VCaP (cell line): ENCODE data around the gene CHIC2.
"Not testable (repeated sequence)": the region's sequence is repeated elsewhere in the genome, so short reads cannot be mapped to it uniquely, and the experiment has no call there.

Experiments
- H3K27ac ChIP-seq: fragments of 450-650 bp; 2 replicates; pipeline ENCODE4 v1.5.1; 2017
- TF ChIP-seq, protein P1 (sequence below): fragments of 450-650 bp; conservative IDR thresholded peaks from 2 replicates; pipeline ENCODE4 v1.5.1; 2017; ENCODE audit warnings: mild to moderate bottlenecking, moderate library complexity

Gene CHIC2

DNA sequence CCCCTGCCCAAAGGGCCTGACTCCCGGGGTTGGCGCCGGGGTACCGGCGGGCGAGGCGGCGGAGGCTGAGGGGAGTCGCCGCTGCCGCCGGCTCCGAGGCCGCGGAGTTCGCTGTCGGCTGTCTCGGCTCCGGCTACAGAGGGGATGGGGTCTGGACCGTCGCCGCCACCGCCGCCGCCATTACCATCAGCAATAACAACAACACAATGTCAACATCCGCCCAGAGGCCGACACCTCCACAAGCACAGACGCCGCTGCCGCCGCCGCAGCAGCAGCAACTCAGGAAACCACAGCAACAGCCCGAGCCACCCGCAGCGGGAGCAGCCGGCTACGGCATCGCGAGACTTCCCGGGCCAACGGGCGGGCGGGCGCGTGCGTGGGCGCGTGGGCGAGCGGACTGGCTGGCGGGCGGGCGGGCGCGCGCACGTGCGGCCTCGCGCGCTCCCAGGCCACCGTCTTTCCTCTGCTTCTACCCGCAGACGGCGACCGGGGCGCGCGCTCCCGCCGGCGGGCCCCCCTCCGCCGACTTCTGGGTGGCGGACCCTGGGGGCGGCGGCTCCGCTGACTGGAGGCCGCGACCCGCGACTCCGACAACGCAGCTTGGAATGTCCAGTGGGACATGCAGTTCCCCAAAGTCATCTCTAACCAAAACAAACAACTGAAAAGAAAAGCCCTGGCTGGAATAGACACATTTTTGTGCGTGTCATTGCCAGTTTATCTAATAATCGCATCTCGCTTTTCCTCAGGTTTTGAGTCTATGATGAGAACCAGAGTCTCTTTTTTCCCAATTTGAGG is at the start of gene CHIC2:
Gene CHIC2 (minus strand): TSS at position 289 of the 795 bp plus-strand sequence. CDS start 305 bp downstream, outside the sequence.
- TF ChIP-seq, protein P1, sequence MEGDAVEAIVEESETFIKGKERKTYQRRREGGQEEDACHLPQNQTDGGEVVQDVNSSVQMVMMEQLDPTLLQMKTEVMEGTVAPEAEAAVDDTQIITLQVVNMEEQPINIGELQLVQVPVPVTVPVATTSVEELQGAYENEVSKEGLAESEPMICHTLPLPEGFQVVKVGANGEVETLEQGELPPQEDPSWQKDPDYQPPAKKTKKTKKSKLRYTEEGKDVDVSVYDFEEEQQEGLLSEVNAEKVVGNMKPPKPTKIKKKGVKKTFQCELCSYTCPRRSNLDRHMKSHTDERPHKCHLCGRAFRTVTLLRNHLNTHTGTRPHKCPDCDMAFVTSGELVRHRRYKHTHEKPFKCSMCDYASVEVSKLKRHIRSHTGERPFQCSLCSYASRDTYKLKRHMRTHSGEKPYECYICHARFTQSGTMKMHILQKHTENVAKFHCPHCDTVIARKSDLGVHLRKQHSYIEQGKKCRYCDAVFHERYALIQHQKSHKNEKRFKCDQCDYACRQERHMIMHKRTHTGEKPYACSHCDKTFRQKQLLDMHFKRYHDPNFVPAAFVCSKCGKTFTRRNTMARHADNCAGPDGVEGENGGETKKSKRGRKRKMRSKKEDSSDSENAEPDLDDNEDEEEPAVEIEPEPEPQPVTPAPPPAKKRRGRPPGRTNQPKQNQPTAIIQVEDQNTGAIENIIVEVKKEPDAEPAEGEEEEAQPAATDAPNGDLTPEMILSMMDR = no peak
- H3K27ac ChIP-seq = peak within 1 kb of the TSS; percentile 96

DNA sequence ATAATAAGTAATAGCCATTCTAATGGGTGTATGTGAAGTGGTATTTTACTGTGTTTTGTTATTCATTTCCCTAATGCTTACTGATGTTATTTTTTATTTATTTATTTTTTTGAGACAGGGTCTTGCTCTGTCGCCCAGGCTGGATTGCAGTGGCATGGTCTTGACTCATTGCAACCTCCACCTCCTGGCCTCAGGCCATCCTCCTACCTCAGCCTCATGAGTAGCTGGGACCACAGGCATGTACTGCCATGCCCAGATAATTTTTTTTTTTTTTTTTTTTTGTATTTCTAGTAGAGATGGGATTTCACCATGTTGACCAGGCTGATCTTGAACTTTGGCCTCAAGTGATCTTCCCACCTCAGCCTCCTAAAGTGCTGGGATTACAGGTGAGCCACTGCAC is 48.8 kb upstream of the CHIC2 start:
- not testable (repeated sequence) for H3K27ac ChIP-seq

DNA sequence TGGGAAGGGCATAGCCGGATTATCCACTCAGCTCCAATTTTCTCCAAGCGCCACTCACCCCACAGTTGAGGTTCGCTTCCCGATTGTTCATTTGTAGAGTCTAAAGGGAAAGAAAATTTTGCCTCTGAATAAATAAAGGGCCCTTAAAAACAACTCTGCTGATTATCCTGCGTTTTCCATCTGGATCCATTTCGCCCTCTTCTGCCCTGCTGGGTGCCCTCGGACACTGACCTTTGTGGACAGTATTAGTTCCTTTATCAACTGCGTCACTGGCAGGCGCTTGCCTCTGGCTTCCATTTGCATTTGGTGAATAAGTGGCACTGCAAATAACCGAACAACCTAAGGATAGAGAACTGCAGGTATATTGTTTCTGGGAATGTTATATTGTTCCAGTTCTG is 45.6 kb upstream of the CHIC2 start:
- TF ChIP-seq, protein P1 = no peak
- H3K27ac ChIP-seq = no peak overlapping the region

DNA sequence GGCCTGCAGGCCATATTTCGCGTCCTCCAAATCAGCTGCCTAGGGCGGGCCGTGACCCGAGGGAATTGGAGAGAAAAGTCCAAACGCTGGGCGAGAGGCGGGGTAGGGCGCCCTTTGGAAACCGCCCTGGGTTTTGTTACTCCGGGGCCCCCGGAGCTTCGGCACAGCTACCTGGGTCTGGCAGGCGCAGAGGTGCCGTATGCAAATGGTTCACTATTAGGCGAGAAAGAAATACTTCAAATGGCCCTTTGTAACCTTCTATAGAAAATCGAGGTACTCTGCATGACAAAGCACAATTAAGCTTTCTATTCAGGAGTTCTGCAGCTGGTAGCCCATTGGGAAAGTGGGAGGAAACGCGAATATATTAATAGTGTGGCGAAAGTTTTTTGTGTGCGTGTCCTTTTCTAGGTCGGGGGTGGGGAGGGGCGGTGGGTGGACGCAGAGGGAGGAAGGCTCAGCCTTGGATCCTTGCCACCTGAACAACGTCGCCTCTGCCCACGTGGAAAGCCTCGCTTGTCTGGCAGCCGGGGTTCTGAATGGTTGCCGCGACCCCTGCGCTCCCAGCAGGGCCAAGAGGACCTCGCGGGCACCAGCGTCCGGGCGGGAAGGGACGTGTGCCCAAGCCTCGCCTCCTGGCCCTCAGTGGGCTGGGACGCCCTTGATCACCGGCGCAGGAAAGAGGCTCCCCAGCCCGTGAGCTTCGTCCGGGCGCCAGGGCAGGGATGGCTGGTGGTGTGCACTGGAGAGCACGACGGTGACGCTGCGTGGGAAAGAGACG is 45.0 kb upstream of the CHIC2 start:
- TF ChIP-seq, protein P1 = no peak
- H3K27ac ChIP-seq = no peak overlapping the region

DNA sequence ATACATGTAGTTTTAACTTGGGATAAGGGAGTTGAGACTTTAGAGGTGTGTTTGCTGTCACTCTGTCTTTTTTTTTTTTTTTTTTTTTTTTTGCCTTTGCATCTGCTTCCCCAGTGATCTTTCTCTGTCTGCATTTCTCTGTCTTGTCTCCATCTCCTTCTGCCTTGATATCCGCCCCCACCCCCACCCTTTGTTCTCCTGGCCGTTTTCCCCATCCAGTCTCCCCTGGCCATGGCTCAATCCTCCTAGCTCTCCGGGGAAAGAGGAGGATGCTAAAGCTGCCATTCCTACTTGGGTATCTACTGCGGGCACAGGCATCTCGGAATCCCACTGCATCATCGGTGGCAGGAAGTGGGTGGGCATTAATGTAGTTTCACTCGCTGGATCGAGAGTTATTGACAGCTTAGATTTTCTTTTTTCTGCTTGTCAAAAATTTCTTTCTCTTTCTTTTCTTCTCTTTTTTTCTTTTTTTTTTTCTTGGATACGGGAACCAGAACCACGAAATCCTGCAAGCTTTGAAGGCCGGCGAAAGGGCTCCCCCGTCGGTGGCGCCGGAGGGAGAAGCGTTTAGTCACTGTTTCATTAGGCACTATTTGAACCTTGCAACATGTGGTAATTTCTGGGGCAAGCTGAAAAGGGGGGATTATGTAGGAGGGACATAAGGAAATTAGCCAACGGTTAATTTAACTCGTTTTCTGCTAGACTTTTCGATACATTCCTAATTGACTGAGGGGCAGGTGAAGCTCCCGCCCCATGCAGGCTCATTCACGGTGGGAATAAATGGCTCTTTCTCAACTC is 43.7 kb upstream of the CHIC2 start:
- H3K27ac ChIP-seq = no peak overlapping the region
- TF ChIP-seq, protein P1 = no peak

DNA sequence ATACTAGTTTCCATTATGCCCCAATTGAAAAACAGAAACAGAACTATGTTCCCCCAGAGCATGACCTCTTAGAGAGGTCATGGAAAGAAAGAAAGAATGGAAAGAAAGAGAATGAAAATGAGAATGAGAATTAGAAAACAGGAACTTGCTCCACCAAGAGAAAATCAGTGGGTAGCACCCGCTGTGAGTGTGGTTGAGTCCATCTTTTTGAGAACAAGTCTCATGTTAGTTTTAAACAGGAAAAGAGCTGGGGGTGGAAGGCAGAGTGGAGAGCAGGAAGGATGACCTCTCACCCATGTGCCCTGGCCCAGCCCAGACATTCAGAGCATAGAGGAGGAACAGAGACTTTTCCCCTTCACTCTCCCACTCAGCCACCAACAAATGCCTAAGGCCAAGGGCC is 40.5 kb upstream of the CHIC2 start:
- no peak overlapping the region for H3K27ac ChIP-seq
- TF ChIP-seq, protein P1 = no peak

DNA sequence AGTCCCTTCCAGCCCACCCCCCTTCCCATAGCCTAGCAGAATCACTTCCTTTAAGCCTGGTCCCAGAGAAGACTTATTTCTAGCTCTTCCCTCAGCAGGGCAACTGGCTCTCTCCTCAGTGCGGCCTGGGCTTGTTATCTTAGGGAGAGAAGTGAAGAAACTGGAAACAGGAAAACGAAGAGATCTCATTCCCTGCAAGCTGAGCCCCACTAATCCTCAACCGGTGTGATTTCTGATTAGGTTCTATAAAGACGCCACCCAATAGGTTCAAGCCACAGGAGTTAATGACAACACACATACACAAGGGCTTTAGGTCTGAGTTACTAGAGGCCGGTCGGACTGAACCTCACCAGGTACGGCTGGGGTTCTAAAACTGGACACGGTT is 38.8 kb upstream of the CHIC2 start:
- no peak overlapping the region for H3K27ac ChIP-seq
- TF ChIP-seq, protein P1 = no peak
